Raji (cell line): Measurements from ENCODE around the gene DLG2.

Source experiments
- POLR2A ChIP-seq: IDR thresholded peaks from 2 replicates; pipeline ENCODE4 v1.6.1; 2011; ENCODE audit warnings: low read depth, low read length, control low read depth; ENCODE audit not compliant: insufficient read depth

The DLG2 gene

GRCh38 chr11:83543706-83544439, 2083.3 kb downstream of the DLG2 start:
- TF ChIP-seq POLR2A: no peak

GRCh38 chr11:83542861-83543260, 2084.3 kb downstream of the DLG2 start:
- no peak for TF ChIP-seq POLR2A

- TF ChIP-seq POLR2A: no peak
These were observed 2086.4 kb downstream of the DLG2 start for GRCh38 chr11:83540728-83541127.

GRCh38 chr11:83540112-83540675, 2086.9 kb downstream of the DLG2 start:
- TF ChIP-seq POLR2A: no peak

GRCh38 chr11:83538286-83538685, 2088.9 kb downstream of the DLG2 start:
- TF ChIP-seq POLR2A: no peak

- no peak for TF ChIP-seq POLR2A
These were observed 2090.0 kb downstream of the DLG2 start for GRCh38 chr11:83537131-83537610.

GRCh38 chr11:83533166-83533565, 2094.0 kb downstream of the DLG2 start:
- TF ChIP-seq POLR2A: no peak

- no peak for TF ChIP-seq POLR2A
These were observed 2098.3 kb downstream of the DLG2 start for GRCh38 chr11:83528877-83529276.

GRCh38 chr11:83528225-83528624, 2098.9 kb downstream of the DLG2 start:
- no peak for TF ChIP-seq POLR2A

GRCh38 chr11:83523676-83524075, 2103.5 kb downstream of the DLG2 start:
- no peak for TF ChIP-seq POLR2A

- no peak for TF ChIP-seq POLR2A
These were observed 2104.2 kb downstream of the DLG2 start for GRCh38 chr11:83522911-83523310.

GRCh38 chr11:83521647-83522596, 2105.2 kb downstream of the DLG2 start:
- no peak for TF ChIP-seq POLR2A

GRCh38 chr11:83520849-83521248, 2106.3 kb downstream of the DLG2 start:
- TF ChIP-seq POLR2A: no peak

GRCh38 chr11:83511646-83512045, 2115.5 kb downstream of the DLG2 start:
- no peak for TF ChIP-seq POLR2A
